GM12878 (cell line): Measurements from ENCODE around the gene APH1B. TPM values are rescaled to one million over a fixed set of nuclear protein-coding genes. Genes with fewer than 3 reads are reported as not detected.
"Not testable (repeated sequence)": the region's sequence is repeated elsewhere in the genome, so short reads cannot be mapped to it uniquely, and the experiment has no call there.

Source experiments
- ATAC-seq: fragments of 200-7000 bp; cut with Tn5 transposase; 3 replicates; pipeline ENCODE4 v1.9.1; 2020; ENCODE audit warnings: mild to moderate bottlenecking, moderate library complexity
- BruUV-seq: library from RNA; stranded (reverse); fragments of 400-500 nt; replicated peaks from 2 replicates; lab custom pipeline; 2021; lab: Mats Ljungman, UMichigan
- CTCF ChIA-PET: fragments of 300-600 bp; sonication (Branson Sonifier 250); formaldehyde crosslinking; extraction: SDS; loops from one replicate; lab custom pipeline; 2021; ENCODE audit warnings: inconsistent platforms; lab: Yijun Ruan, JAX
- POLR2A ChIA-PET: fragments of 350-600 bp; formaldehyde crosslinking; extraction: SDS; loops from one replicate; lab custom pipeline; 2021; ENCODE audit warnings: inconsistent platforms; lab: Charles Lee
- RAD21 ChIA-PET: fragments of 300-600 bp; sonication (Branson Sonifier 250); formaldehyde crosslinking; loops from one replicate; lab custom pipeline; 2023; ENCODE audit warnings: antibody characterized with exemption; ENCODE audit not compliant: unreplicated experiment; lab: Charles Lee
- SMC1A ChIA-PET: fragments of 300-600 bp; sonication (Branson Sonifier 250); formaldehyde crosslinking; loops from one replicate; lab custom pipeline; 2023; ENCODE audit not compliant: unreplicated experiment, uncharacterized antibody; lab: Charles Lee
- DNase-seq: peaks from one replicate; pipeline ENCODE4 v3.0.0-alpha.2; 2011; ENCODE audit warnings: low read depth, low spot score
- FAIRE-seq: peaks from 3 replicates; lab custom pipeline; 2011; peaks lifted over from hg19 to GRCh38; lab: Jason Lieb, UNC
- H2AFZ ChIP-seq: 2 replicates; pipeline ENCODE4 v1.6.0; 2011; ENCODE audit warnings: low read depth, low read length, control low read depth; ENCODE audit not compliant: control insufficient read depth
- H3K27ac ChIP-seq: 2 replicates; pipeline ENCODE4 v1.5.1; 2011; ENCODE audit warnings: control low read depth; ENCODE audit not compliant: control insufficient read depth, insufficient read depth
- H3K27me3 ChIP-seq, 2 experiments: replicated peaks in 1 of 2; 2 replicates each; pipeline versions ENCODE4 v1.6.0 to v1.6.1; 2011; ENCODE audit warnings: low read length in 1 of 2; ENCODE audit not compliant: control insufficient read depth in 2 of 2, insufficient read depth in 2 of 2
- H3K36me3 ChIP-seq, 2 experiments: 2 replicates each; pipeline ENCODE4 v1.5.1; 2011; ENCODE audit warnings: low read length in 1 of 2; ENCODE audit not compliant: control insufficient read depth in 2 of 2, insufficient read depth in 2 of 2
- H3K4me1 ChIP-seq: 2 replicates; pipeline ENCODE4 v1.6.1; 2011; ENCODE audit warnings: mild to moderate bottlenecking, low read length, moderate library complexity, mixed read lengths; ENCODE audit not compliant: control insufficient read depth, insufficient read depth
- H3K4me2 ChIP-seq: 2 replicates; pipeline ENCODE4 v1.6.0; 2011; ENCODE audit warnings: control low read depth; ENCODE audit not compliant: control insufficient read depth, insufficient read depth
- H3K4me3 ChIP-seq: fragments of 200-600 bp; sonication (generic); 2 replicates; pipeline ENCODE4 v1.5.1; 2016
- H3K79me2 ChIP-seq: 2 replicates; pipeline ENCODE4 v1.6.0; 2011; ENCODE audit warnings: low read length; ENCODE audit not compliant: control insufficient read depth, insufficient read depth
- H3K9ac ChIP-seq: 2 replicates; pipeline ENCODE4 v1.8.0; 2011; ENCODE audit warnings: low read length, control low read depth, mixed read lengths; ENCODE audit not compliant: control insufficient read depth, insufficient read depth
- H3K9me3 ChIP-seq: replicated peaks from 3 replicates; pipeline ENCODE4 v1.5.1; 2011; ENCODE audit warnings: mild to moderate bottlenecking, low read length; ENCODE audit not compliant: control insufficient read depth, insufficient read depth
- H4K20me1 ChIP-seq: 2 replicates; pipeline ENCODE4 v1.6.0; 2011; ENCODE audit not compliant: control insufficient read depth, insufficient read depth
- BHLHE40 ChIP-seq, 2 experiments: fragments of 450-650 bp in 1 of 2; IDR thresholded peaks; 2 replicates each; pipeline ENCODE4 v1.6.1; 2011 to 2017; ENCODE audit warnings: low read depth in 2 of 2, borderline replicate concordance in 1 of 2, improper control_type of control experiment in 1 of 2, low read length in 1 of 2, mild to moderate bottlenecking in 1 of 2
- BMI1 ChIP-seq: fragments of 450-650 bp; IDR thresholded peaks from 2 replicates; pipeline ENCODE4 v1.6.1; 2016; ENCODE audit warnings: mild to moderate bottlenecking, moderate library complexity, borderline replicate concordance
- DPF2 ChIP-seq: fragments of 450-650 bp; IDR thresholded peaks from 2 replicates; pipeline ENCODE4 v1.6.1; 2017; ENCODE audit warnings: mild to moderate bottlenecking
- E2F4 ChIP-seq: IDR thresholded peaks from 2 replicates; pipeline ENCODE4 v1.6.1; 2012; ENCODE audit warnings: low read depth, low read length, improper control_type of control experiment
- IKZF1 ChIP-seq: fragments of 450-650 bp; conservative IDR thresholded peaks from 2 replicates; pipeline ENCODE4 v1.6.1; 2017; ENCODE audit warnings: antibody characterized with exemption, mild to moderate bottlenecking
- NBN ChIP-seq: fragments of 450-650 bp; IDR thresholded peaks from 2 replicates; pipeline ENCODE4 v1.6.1; 2016
- NR2C1 ChIP-seq: fragments of 450-650 bp; IDR thresholded peaks from 2 replicates; pipeline ENCODE4 v1.6.1; 2017; ENCODE audit warnings: antibody characterized with exemption, mild to moderate bottlenecking, moderate library complexity
- RELB ChIP-seq: fragments of 450-650 bp; IDR thresholded peaks from 2 replicates; pipeline ENCODE4 v1.6.1; 2017; ENCODE audit warnings: low read depth, mild to moderate bottlenecking, moderate library complexity
- RUNX3 ChIP-seq: IDR thresholded peaks from 2 replicates; pipeline ENCODE4 v1.6.1; 2012; ENCODE audit warnings: low read length, inconsistent platforms
- SPI1 ChIP-seq: IDR thresholded peaks from 2 replicates; pipeline ENCODE4 v1.6.1; 2011; ENCODE audit warnings: low read depth, mild to moderate bottlenecking, low read length, moderate library complexity, borderline replicate concordance; ENCODE audit not compliant: insufficient read depth
- ZNF217 ChIP-seq: fragments of 450-650 bp; IDR thresholded peaks from 2 replicates; pipeline ENCODE4 v1.6.1; 2017; ENCODE audit warnings: antibody characterized with exemption, mild to moderate bottlenecking
- ZNF384 ChIP-seq: IDR thresholded peaks from 2 replicates; pipeline ENCODE4 v1.6.1; 2012; ENCODE audit warnings: low read depth, mild to moderate bottlenecking, low read length, improper control_type of control experiment, borderline replicate concordance
- WGBS: methylation state at CpG from one replicate; pipeline ENCODE4 v1.1.6; 2016; ENCODE audit warnings: low lambda C conversion rate; ENCODE audit not compliant: insufficient replicate concordance, insufficient coverage; ENCODE audit errors: missing lambda C conversion rate; 5-methylcytosine and 5-hydroxymethylcytosine counted together
- in situ Hi-C: fragments of 300-500 bp; cut with MboI; formaldehyde crosslinking; loops from 9 replicates; pipeline ENCODE4 v1.14.3; 2018; ENCODE audit warnings: mixed read lengths
- intact Hi-C: fragments of 100-400 bp; cut with micrococcal nuclease; formaldehyde crosslinking; loops from one replicate; pipeline ENCODE4 v1.14.2; 2022; ENCODE audit not compliant: unreplicated experiment
- polyA plus RNA-seq, 11 experiments: library from polyadenylated mRNA; depleted of rRNA in 4 of 11; unstranded in 6 of 11; stranded (reverse) in 5 of 11; fragments of >200 nt; fragmentation: Nextera tagmentation in 4 of 11; fragmentation: Illumina TruSeq in 1 of 11; extraction: Ambion mirVana in 4 of 11; extraction: Trizol in 1 of 11; gene quantifications; 1 replicate in 1 of 11; 2 replicates in 10 of 11; pipeline versions ENCODE4 v1.2.1 to v1.2.3, GENCODE V29; 2011 to 2016; ENCODE audit warnings: inconsistent platforms in 2 of 11, missing spikeins in 2 of 11, low read depth in 1 of 11
- total RNA-seq, 4 experiments: library from RNA; depleted of rRNA in 3 of 4; stranded (reverse); fragments of >200 nt in 3 of 4; fragmentation: Illumina TruSeq in 1 of 4; extraction: Trizol in 1 of 4; gene quantifications; 2 replicates each; pipeline versions ENCODE4 v1.2.1 to v1.2.3, GENCODE V29; 2013 to 2021

Gene APH1B
- total and polyA plus RNA-seq, 10 of the 15 experiments (the other 5 are each of a cell fraction or from before 2014, with no cell fraction given) = 5.0 to 20.8 (median 11.1) TPM

GRCh38 chr15:63341898-63342297 lies 64.5 kb downstream of the APH1B start:
- SMC1A ChIA-PET = no interaction called here
- no TSS peak for BruUV-seq
- CTCF ChIA-PET = interaction anchor here (1.2 kb wide), 1 partner anchor 53 kb away, joined by 4 read pairs; no protein-coding TSS in a partner anchor
- ATAC-seq = no peak
- peaks cover 0 to 1% of the 10 kb centered on the region in 2 experiments; a peak in 1 of 4 replicates for H3K27me3 ChIP-seq
- H3K9ac ChIP-seq = no peak overlapping the region
- no peak for TF ChIP-seq E2F4
- no peak overlapping the region for H3K4me2 ChIP-seq
- RAD21 ChIA-PET = no interaction called here
- no peaks in the 10 kb centered on the region for H3K36me3 ChIP-seq
- intact Hi-C loops = no loop called here
- H3K4me1 ChIP-seq = no peaks in the 10 kb centered on the region
- in situ Hi-C loops = no loop called here
- H3K27ac ChIP-seq = no peak overlapping the region
- WGBS = 29% methylated on average over 4 of the region's 4 CpGs
- H3K79me2 ChIP-seq = no peaks in the 10 kb centered on the region
- no peak overlapping the region for H3K4me3 ChIP-seq
- no peaks in the 10 kb centered on the region for H4K20me1 ChIP-seq
- no peak for DNase-seq
- POLR2A ChIA-PET = no interaction called here
- H2AFZ ChIP-seq = no peak overlapping the region
- no peaks in the 10 kb centered on the region for H3K9me3 ChIP-seq
- FAIRE-seq = no peak

GRCh38 chr15:63342996-63343562 lies 65.7 kb downstream of the APH1B start:
- CTCF ChIA-PET = interaction anchor here (0.6 to 1.6 kb wide), 10 partner anchors 9 to 1464 kb away, joined by 3 to 6 read pairs (median 3); no protein-coding TSS in a partner anchor
- H3K27me3 ChIP-seq, H2AFZ ChIP-seq, in situ Hi-C loops, H3K4me3 ChIP-seq, FAIRE-seq, H4K20me1 ChIP-seq, H3K9ac ChIP-seq, H3K4me1 ChIP-seq, H3K79me2 ChIP-seq, intact Hi-C loops, H3K4me2 ChIP-seq, H3K27ac ChIP-seq, BruUV-seq, H3K9me3 ChIP-seq, H3K36me3 ChIP-seq: not testable (repeated sequence)
- RAD21 ChIA-PET = interaction anchor here (0.5 to 1.7 kb wide), 20 partner anchors 11 to 1279 kb away, joined by 3 to 14 read pairs (median 4); no protein-coding TSS in a partner anchor
- DNase-seq = peak; percentile 48
- POLR2A ChIA-PET = interaction anchor here (0.6 to 0.9 kb wide), 16 partner anchors 11 to 530 kb away, joined by 3 to 6 read pairs (median 4); no protein-coding TSS in a partner anchor
- SMC1A ChIA-PET = interaction anchor here (0.6 to 1.9 kb wide), 13 partner anchors 8 to 547 kb away, joined by 3 to 8 read pairs (median 3); no protein-coding TSS in a partner anchor
- ATAC-seq = peak; percentile 88
- WGBS = 16% methylated on average over 10 of the region's 11 CpGs
- TF ChIP-seq RUNX3 = peak; percentile 28; the same call in 1 of the 2 replicates
- 0 out of 2 replicates have a peak, but pooled peaks have one; percentile 14 for TF ChIP-seq NR2C1
- peak; percentile 46; the same call in 1 of the 2 replicates for TF ChIP-seq BMI1
- TF ChIP-seq IKZF1 = peak; percentile 37
- TF ChIP-seq SPI1 = peak; percentile 46; the same call in 1 of the 2 replicates
- peak; percentile 67; the same call in 1 of the 2 replicates for TF ChIP-seq RELB
- TF ChIP-seq DPF2 = peak; percentile 57; the same call in 1 of the 2 replicates
- TF ChIP-seq ZNF217 = peak; percentile 61; the same call in 1 of the 2 replicates
- TF ChIP-seq BHLHE40 (IDR thresholded peaks at IDR 0.05; ENCODE audit: borderline replicate concordance in 1 of 2, low read depth in 2 of 2, low read length in 1 of 2) = peak in 1 of 2 experiments; percentile 37; a peak in 1 of 4 replicates
- TF ChIP-seq ZNF384 = 0 out of 2 replicates have a peak, but pooled peaks have one; percentile 4
- TF ChIP-seq NBN = peak; percentile 37; the same call in 1 of the 2 replicates
